Effector CD8-positive, alpha-beta T cell (primary cell): ENCODE data around the gene ICAM5.
"Not testable (repeated sequence)": the region's sequence is repeated elsewhere in the genome, so short reads cannot be mapped to it uniquely, and the experiment has no call there.

Experiments used
- DNase-seq: peaks from one replicate; lab custom pipeline; 2025; lab: John Stamatoyannopoulos, UW
- total RNA-seq, 4 experiments: gene quantifications; one replicate each; lab custom pipeline; 2026; lab: John Stamatoyannopoulos, UW

Gene ICAM5
- total RNA-seq = 0.18 to 1.3 (median 0.73) reads per million in 4 experiments

- no peak for DNase-seq
These were observed at the start of gene ICAM5 for GRCh38 chr19:10289836-10290356. Gene ICAM5 (plus strand): TSS chr19:10289952. CDS start chr19:10290044, 92 bp downstream.

- not testable (repeated sequence) for DNase-seq
These were observed 47.8 kb upstream of the ICAM5 start for GRCh38 chr19:10241826-10242449.

GRCh38 chr19:10243606-10244005, 46.1 kb upstream of the ICAM5 start:
- DNase-seq = no peak

- no peak for DNase-seq
These were observed 44.4 kb upstream of the ICAM5 start for GRCh38 chr19:10245189-10245939.

GRCh38 chr19:10246511-10246910, 43.2 kb upstream of the ICAM5 start:
- DNase-seq = no peak

GRCh38 chr19:10251792-10252694, 37.7 kb upstream of the ICAM5 start, which contains the start of gene MRPL4:
Gene MRPL4 (plus strand): TSS chr19:10252214. CDS start chr19:10252254, 40 bp downstream.
- DNase-seq = peak; percentile 92

GRCh38 chr19:10252707-10253106, 37.0 kb upstream of the ICAM5 start:
- no peak for DNase-seq

GRCh38 chr19:10254244-10254643, 35.5 kb upstream of the ICAM5 start:
- no peak for DNase-seq

GRCh38 chr19:10255358-10255757, 34.4 kb upstream of the ICAM5 start:
- DNase-seq = no peak

- no peak for DNase-seq
These were observed 33.2 kb upstream of the ICAM5 start for GRCh38 chr19:10256551-10256950.

GRCh38 chr19:10256970-10257615, 32.7 kb upstream of the ICAM5 start:
- DNase-seq = no peak

GRCh38 chr19:10258080-10258710, 31.6 kb upstream of the ICAM5 start:
- DNase-seq = no peak

- peak; percentile 81 for DNase-seq
These were observed 30.4 kb upstream of the ICAM5 start for GRCh38 chr19:10259162-10259905.

- no peak for DNase-seq
These were observed 29.6 kb upstream of the ICAM5 start for GRCh38 chr19:10260141-10260584.

- DNase-seq = no peak
These were observed 27.0 kb upstream of the ICAM5 start for GRCh38 chr19:10262771-10263170.

GRCh38 chr19:10266706-10267105, 23.0 kb upstream of the ICAM5 start:
- DNase-seq = no peak

- no peak for DNase-seq
These were observed 21.7 kb upstream of the ICAM5 start for GRCh38 chr19:10268071-10268470.

- DNase-seq = peak; percentile 80
These were observed 20.2 kb upstream of the ICAM5 start for GRCh38 chr19:10269333-10270179.

- peak; percentile 22 for DNase-seq
These were observed 19.6 kb upstream of the ICAM5 start for GRCh38 chr19:10270180-10270615.
